Keratinocyte (primary cell): Measurements from ENCODE around the gene TMEM25. TPM values are rescaled to one million over a fixed set of nuclear protein-coding genes. Genes with fewer than 3 reads are reported as not detected.
A peak's percentile ranks its signal among the peaks of the same experiment; 100 is the strongest.

Experiments used
- DNase-seq: peaks from one replicate; pipeline ENCODE4 v3.0.0-alpha.2; 2011; ENCODE audit warnings: low read depth, missing footprints, low spot score
- FAIRE-seq: peaks from 2 replicates; lab custom pipeline; 2011; peaks lifted over from hg19 to GRCh38; lab: Jason Lieb, UNC
- H2AFZ ChIP-seq: 2 replicates; pipeline ENCODE4 v1.6.0; 2012; ENCODE audit warnings: low read length, control low read depth, inconsistent platforms; ENCODE audit not compliant: control insufficient read depth
- H3K27ac ChIP-seq: 2 replicates; pipeline ENCODE4 v1.5.1; 2011; ENCODE audit warnings: low read length; ENCODE audit not compliant: control insufficient read depth, insufficient read depth
- H3K27me3 ChIP-seq: 3 replicates; pipeline ENCODE4 v1.6.0; 2011; ENCODE audit warnings: low read length; ENCODE audit not compliant: control insufficient read depth, insufficient read depth; ENCODE audit errors: extremely low read depth
- H3K36me3 ChIP-seq, 2 experiments: 2 replicates in 1 of 2; 3 replicates in 1 of 2; pipeline ENCODE4 v1.5.1; 2011; ENCODE audit warnings: low read length in 2 of 2, mild to moderate bottlenecking in 1 of 2; ENCODE audit not compliant: control insufficient read depth in 2 of 2, insufficient read depth in 2 of 2; ENCODE audit errors: extremely low read depth in 1 of 2
- H3K4me1 ChIP-seq: 3 replicates; pipeline ENCODE4 v1.5.1; 2011; ENCODE audit warnings: low read length; ENCODE audit not compliant: control insufficient read depth, insufficient read depth; ENCODE audit errors: extremely low read depth
- H3K4me2 ChIP-seq: 3 replicates; pipeline ENCODE4 v1.6.0; 2011; ENCODE audit warnings: low read depth, low read length; ENCODE audit not compliant: control insufficient read depth, insufficient read depth; ENCODE audit errors: extremely low read depth
- H3K4me3 ChIP-seq, 3 experiments: fragments of 200-600 bp in 1 of 3; sonication (generic) in 1 of 3; 2 replicates in 2 of 3; 3 replicates in 1 of 3; pipeline ENCODE4 v1.5.1; 2011 to 2016; ENCODE audit warnings: low read length in 3 of 3, mild to moderate bottlenecking in 3 of 3, control low read depth in 2 of 3, inconsistent platforms in 1 of 3, low read depth in 1 of 3, mixed read lengths in 1 of 3, mixed run types in 1 of 3, moderate library complexity in 1 of 3; ENCODE audit not compliant: control insufficient read depth in 2 of 3, insufficient read depth in 2 of 3; ENCODE audit errors: extremely low read depth in 1 of 3
- H3K79me2 ChIP-seq: 2 replicates; pipeline ENCODE4 v1.6.0; 2012; ENCODE audit warnings: low read length; ENCODE audit not compliant: control insufficient read depth, insufficient read depth
- H3K9ac ChIP-seq: 3 replicates; pipeline ENCODE4 v1.6.0; 2011; ENCODE audit warnings: low read length; ENCODE audit not compliant: control insufficient read depth, insufficient read depth; ENCODE audit errors: extremely low read depth
- H3K9me1 ChIP-seq: 3 replicates; pipeline ENCODE4 v1.6.0; 2011; ENCODE audit warnings: low read length; ENCODE audit not compliant: control insufficient read depth, insufficient read depth; ENCODE audit errors: extremely low read depth
- H3K9me3 ChIP-seq: 2 replicates; pipeline ENCODE4 v1.5.1; 2012; ENCODE audit warnings: low read depth, low read length; ENCODE audit not compliant: control insufficient read depth
- H4K20me1 ChIP-seq: 3 replicates; pipeline ENCODE4 v1.6.0; 2011; ENCODE audit warnings: low read length; ENCODE audit not compliant: control insufficient read depth, insufficient read depth; ENCODE audit errors: extremely low read depth
- CTCF ChIP-seq, 3 experiments: IDR thresholded peaks in 1 of 3; conservative IDR thresholded peaks in 1 of 3; optimal IDR thresholded peaks in 1 of 3; 2 replicates in 2 of 3; 3 replicates in 1 of 3; pipeline versions ENCODE3 to v1.5.1; 2011; ENCODE audit warnings: low read length in 3 of 3, mild to moderate bottlenecking in 3 of 3, moderate library complexity in 2 of 3, control low read depth in 1 of 3, inconsistent platforms in 1 of 3; ENCODE audit not compliant: insufficient read depth in 2 of 3; ENCODE audit errors: extremely low read depth in 1 of 3
- EZH2 ChIP-seq: IDR thresholded peaks from one replicate; pipeline ENCODE4 v1.6.1; 2012; ENCODE audit warnings: inconsistent platforms, mild to moderate bottlenecking, low read length, moderate library complexity
- dilution Hi-C: fragments of 300-500 bp; cut with MboI; formaldehyde crosslinking; loops from one replicate; pipeline ENCODE4 v1.7.0; 2020; ENCODE audit warnings: low sequenced_read_pairs; ENCODE audit not compliant: extremely low pct_ligation_motif_present
- polyA plus RNA-seq, 5 experiments: library from polyadenylated mRNA; depleted of rRNA in 3 of 5; stranded (reverse) in 3 of 5; stranded (forward) in 1 of 5; unstranded in 1 of 5; fragments of >200 nt; gene quantifications; 1 replicate in 1 of 5; 2 replicates in 3 of 5; 3 replicates in 1 of 5; pipeline versions ENCODE4 v1.2.1 to v1.2.3, GENCODE V29; 2011 to 2012; ENCODE audit warnings: missing spikeins in 2 of 5, low read depth in 1 of 5, low replicate concordance in 1 of 5

Gene TMEM25
- polyA plus RNA-seq, 1 donor (not counting 4 experiments of a cell fraction or from before 2014, with no cell fraction given): 12.9 TPM

GRCh38 chr11:118522571-118523072 is 8.4 kb upstream of the TMEM25 start:
- Histone ChIP-seq H3K9ac (no peak overlapping the region), H3K4me1 (no peaks in the 10 kb centered on the region), H3K27me3 (no peaks in the 10 kb centered on the region), H2AFZ (no peak overlapping the region), H3K9me1 (no peaks in the 10 kb centered on the region), H3K4me3 (no peak overlapping the region), H4K20me1 (no peaks in the 10 kb centered on the region), H3K36me3 (peaks cover 28 to 39% of the 10 kb centered on the region in 2 experiments), H3K9me3 (no peaks in the 10 kb centered on the region), H3K27ac (no peak overlapping the region), H3K4me2 (no peak overlapping the region), H3K79me2 (no peaks in the 10 kb centered on the region)
- DNase-seq (no peak), FAIRE-seq (no peak)
- TF ChIP-seq EZH2 (no peak), CTCF (optimal IDR thresholded peaks at IDR 0.05 in 1 of 3, IDR thresholded peaks at IDR 0.05 in 1 of 3, conservative IDR thresholded peaks at IDR 0.05 in 1 of 3; ENCODE audit: extremely low read depth in 1 of 3, insufficient read depth in 2 of 3, low read length in 3 of 3) (peak; percentile 47 to 57 (median 51))
- dilution Hi-C loops: no loop called here

GRCh38 chr11:118524356-118524755 is 6.6 kb upstream of the TMEM25 start:
- Histone ChIP-seq H3K27ac (no peak overlapping the region), H3K9me1 (no peaks in the 10 kb centered on the region), H3K9ac (no peak overlapping the region), H2AFZ (no peak overlapping the region), H3K79me2 (no peaks in the 10 kb centered on the region), H3K36me3 (peaks cover 27 to 39% of the 10 kb centered on the region in 2 experiments), H3K4me1 (no peaks in the 10 kb centered on the region), H3K4me2 (no peak overlapping the region), H3K27me3 (no peaks in the 10 kb centered on the region), H4K20me1 (no peaks in the 10 kb centered on the region), H3K4me3 (no peak overlapping the region), H3K9me3 (no peaks in the 10 kb centered on the region)
- FAIRE-seq (no peak), DNase-seq (no peak)
- TF ChIP-seq CTCF (optimal IDR thresholded peaks at IDR 0.05 in 1 of 3, IDR thresholded peaks at IDR 0.05 in 1 of 3, conservative IDR thresholded peaks at IDR 0.05 in 1 of 3; ENCODE audit: extremely low read depth in 1 of 3, insufficient read depth in 2 of 3, low read length in 3 of 3) (no peak), EZH2 (no peak)
- dilution Hi-C loops: no loop called here
